Hepatocyte (in vitro differentiated cells): ENCODE data around the gene ADA. TPM values are rescaled to one million over a fixed set of nuclear protein-coding genes. Genes with fewer than 3 reads are reported as not detected.

Experiments used
- DNase-seq: peaks from one replicate; pipeline ENCODE4 v3.0.0-alpha.2; 2016; ENCODE audit warnings: low spot score
- H2AFZ ChIP-seq: fragments of 200-600 bp; sonication (generic); 2 replicates; pipeline ENCODE4 v1.6.0; 2016; ENCODE audit warnings: antibody characterized with exemption, mild to moderate bottlenecking
- H3K27ac ChIP-seq: fragments of 200-600 bp; sonication (generic); 2 replicates; pipeline ENCODE4 v1.5.1; 2016; ENCODE audit warnings: mild to moderate bottlenecking
- H3K27me3 ChIP-seq: fragments of 200-600 bp; sonication (generic); 2 replicates; pipeline ENCODE4 v1.6.1; 2016
- H3K36me3 ChIP-seq: fragments of 200-600 bp; sonication (generic); replicated peaks from 2 replicates; pipeline ENCODE4 v1.5.1; 2016; ENCODE audit warnings: low read depth; ENCODE audit not compliant: insufficient read depth
- H3K4me1 ChIP-seq: fragments of 200-600 bp; sonication (generic); 2 replicates; pipeline ENCODE4 v1.5.1; 2016; ENCODE audit warnings: mild to moderate bottlenecking, moderate library complexity; ENCODE audit not compliant: insufficient read depth
- H3K4me2 ChIP-seq: fragments of 200-600 bp; sonication (generic); 2 replicates; pipeline ENCODE4 v1.6.0; 2016
- H3K4me3 ChIP-seq: fragments of 200-600 bp; sonication (generic); 2 replicates; pipeline ENCODE4 v1.5.1; 2016; ENCODE audit warnings: mild to moderate bottlenecking
- H3K79me2 ChIP-seq: fragments of 200-600 bp; sonication (generic); 2 replicates; pipeline ENCODE4 v1.6.0; 2017; ENCODE audit warnings: mild to moderate bottlenecking
- H3K9me2 ChIP-seq: fragments of 200-600 bp; sonication (generic); replicated peaks from 2 replicates; pipeline ENCODE4 v1.6.0; 2017; ENCODE audit warnings: mild to moderate bottlenecking; ENCODE audit not compliant: insufficient read depth
- H3K9me3 ChIP-seq: fragments of 200-600 bp; sonication (generic); 2 replicates; pipeline ENCODE4 v1.5.1; 2016; ENCODE audit warnings: low read depth, mild to moderate bottlenecking
- H4K20me1 ChIP-seq: fragments of 200-600 bp; sonication (generic); 2 replicates; pipeline ENCODE4 v1.6.0; 2016; ENCODE audit warnings: mild to moderate bottlenecking; ENCODE audit not compliant: insufficient read depth, poor library complexity, severe bottlenecking
- EZH2 ChIP-seq: fragments of 200-600 bp; sonication (generic); IDR thresholded peaks from 2 replicates; pipeline ENCODE4 v1.6.1; 2016; ENCODE audit warnings: antibody characterized with exemption, mild to moderate bottlenecking, borderline replicate concordance
- EZH2phosphoT487 ChIP-seq: fragments of 200-600 bp; sonication (generic); IDR thresholded peaks from one replicate; pipeline ENCODE4 v1.6.1; 2018; ENCODE audit warnings: antibody characterized with exemption, mild to moderate bottlenecking, low read depth, moderate library complexity; ENCODE audit not compliant: unreplicated experiment, severe bottlenecking
- WGBS: methylation state at CpG from one replicate; pipeline ENCODE4 v1.1.6; 2016; ENCODE audit warnings: low lambda C conversion rate; ENCODE audit errors: missing lambda C conversion rate; 5-methylcytosine and 5-hydroxymethylcytosine counted together
- polyA plus RNA-seq: library from polyadenylated mRNA; unstranded; fragments of >200 nt; fragmentation: Nextera tagmentation; extraction: Ambion mirVana; gene quantifications from 2 replicates; pipeline ENCODE4 v1.2.1, GENCODE V29; 2016
- total RNA-seq: library from RNA; depleted of rRNA; stranded (reverse); fragments of >200 nt; gene quantifications from 2 replicates; pipeline ENCODE4 v1.2.3, GENCODE V29; 2014
- TF ChIP-seq, protein P1 (sequence below): fragments of 200-600 bp; sonication (generic); IDR thresholded peaks from 2 replicates; pipeline ENCODE4 v1.5.1; 2016; ENCODE audit warnings: antibody characterized with exemption, mild to moderate bottlenecking; ENCODE audit not compliant: poor library complexity

Gene ADA
- total and polyA plus RNA-seq, 2 experiments from 2014 or later: 10.4 to 13.5 TPM

DNA sequence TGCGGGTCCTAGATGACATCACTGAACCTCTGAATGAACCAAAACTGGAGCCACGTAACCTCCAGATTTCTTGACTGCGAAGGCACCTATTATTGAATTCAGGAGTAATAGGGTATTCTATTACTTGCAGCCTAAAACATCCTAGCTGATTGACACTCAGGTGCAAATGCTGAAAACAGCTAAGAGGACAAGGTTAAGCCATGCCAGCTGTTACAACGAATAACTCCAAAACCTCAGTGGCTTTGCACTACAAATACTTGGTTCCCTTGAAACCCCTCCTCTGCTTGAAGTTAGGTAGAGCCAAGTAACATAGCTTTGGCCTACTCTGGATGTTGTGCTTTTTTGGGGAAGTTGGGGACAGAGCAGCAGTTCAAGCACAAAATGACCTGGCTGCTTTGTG lies 42.7 kb upstream of the ADA start:
- Histone ChIP-seq H3K79me2 (no peaks in the 10 kb centered on the region), H3K36me3 (no peaks in the 10 kb centered on the region), H4K20me1 (no peaks in the 10 kb centered on the region), H3K27me3 (no peaks in the 10 kb centered on the region), H3K4me1 (peaks cover 16% of the 10 kb centered on the region), H3K9me3 (no peaks in the 10 kb centered on the region), H3K27ac (no peak overlapping the region), H2AFZ (no peak overlapping the region), H3K9me2 (no peaks in the 10 kb centered on the region), H3K4me2 (no peak overlapping the region), H3K4me3 (no peak overlapping the region)
- WGBS: 97% methylated on average over 4 of the region's 4 CpGs
- DNase-seq: no peak
- TF ChIP-seq EZH2 (no peak), EZH2phosphoT487 (no peak)
- TF ChIP-seq, protein P1, sequence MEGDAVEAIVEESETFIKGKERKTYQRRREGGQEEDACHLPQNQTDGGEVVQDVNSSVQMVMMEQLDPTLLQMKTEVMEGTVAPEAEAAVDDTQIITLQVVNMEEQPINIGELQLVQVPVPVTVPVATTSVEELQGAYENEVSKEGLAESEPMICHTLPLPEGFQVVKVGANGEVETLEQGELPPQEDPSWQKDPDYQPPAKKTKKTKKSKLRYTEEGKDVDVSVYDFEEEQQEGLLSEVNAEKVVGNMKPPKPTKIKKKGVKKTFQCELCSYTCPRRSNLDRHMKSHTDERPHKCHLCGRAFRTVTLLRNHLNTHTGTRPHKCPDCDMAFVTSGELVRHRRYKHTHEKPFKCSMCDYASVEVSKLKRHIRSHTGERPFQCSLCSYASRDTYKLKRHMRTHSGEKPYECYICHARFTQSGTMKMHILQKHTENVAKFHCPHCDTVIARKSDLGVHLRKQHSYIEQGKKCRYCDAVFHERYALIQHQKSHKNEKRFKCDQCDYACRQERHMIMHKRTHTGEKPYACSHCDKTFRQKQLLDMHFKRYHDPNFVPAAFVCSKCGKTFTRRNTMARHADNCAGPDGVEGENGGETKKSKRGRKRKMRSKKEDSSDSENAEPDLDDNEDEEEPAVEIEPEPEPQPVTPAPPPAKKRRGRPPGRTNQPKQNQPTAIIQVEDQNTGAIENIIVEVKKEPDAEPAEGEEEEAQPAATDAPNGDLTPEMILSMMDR: no peak

DNA sequence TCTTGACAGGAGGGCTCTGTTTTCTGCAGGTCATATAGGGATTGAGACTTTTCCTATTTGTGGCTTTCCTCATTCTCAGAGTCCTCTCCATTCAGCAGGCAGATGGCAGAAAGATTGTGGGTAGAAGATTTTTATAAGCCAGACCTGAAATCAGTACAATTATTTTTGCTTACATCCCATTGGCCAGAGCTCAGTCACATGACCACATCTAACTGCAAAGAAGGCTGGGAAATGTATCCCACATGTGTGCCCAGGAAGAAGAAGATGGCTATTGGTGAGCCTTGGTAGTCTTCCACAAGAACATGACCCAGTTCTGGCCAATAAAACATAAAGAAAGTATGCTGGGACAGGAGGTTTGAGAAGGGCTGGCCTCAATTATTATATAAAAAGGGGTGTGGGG lies 42.1 kb upstream of the ADA start:
- Histone ChIP-seq H3K4me2 (no peak overlapping the region), H3K27ac (peak overlapping the region; percentile 80), H3K4me1 (peaks cover 16% of the 10 kb centered on the region), H3K27me3 (no peaks in the 10 kb centered on the region), H3K9me3 (no peaks in the 10 kb centered on the region), H2AFZ (no peak overlapping the region), H3K36me3 (no peaks in the 10 kb centered on the region), H4K20me1 (no peaks in the 10 kb centered on the region), H3K9me2 (no peaks in the 10 kb centered on the region), H3K4me3 (no peak overlapping the region), H3K79me2 (no peaks in the 10 kb centered on the region)
- no peak for TF ChIP-seq EZH2
- TF ChIP-seq EZH2phosphoT487: no peak
- TF ChIP-seq, protein P1: no peak
- DNase-seq: no peak

DNA sequence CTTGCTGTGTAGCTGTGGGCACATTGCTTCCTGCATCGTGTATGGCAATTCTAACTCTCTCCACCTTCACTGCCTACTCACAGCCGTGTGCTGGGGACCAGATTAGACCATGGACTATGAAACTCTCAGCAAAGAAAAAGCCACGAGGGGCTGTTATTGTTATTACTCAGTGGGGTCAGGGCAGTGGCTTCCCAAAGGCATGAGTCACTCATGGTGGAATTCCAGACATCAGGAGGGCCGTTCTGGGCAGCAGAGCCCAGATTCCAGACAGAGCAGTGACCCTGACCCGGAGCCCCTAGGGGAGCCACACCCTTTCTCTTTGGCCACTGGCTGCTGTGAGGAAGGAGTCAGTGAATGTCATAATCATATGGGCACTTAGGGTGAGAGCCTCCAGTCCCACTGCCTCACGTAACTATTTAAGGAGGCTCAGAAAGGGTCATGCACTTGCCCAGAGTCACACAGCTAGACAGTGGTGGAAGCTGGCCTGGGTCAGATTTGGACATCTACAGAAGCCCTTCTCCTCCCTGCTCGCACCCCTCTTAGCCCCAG lies 41.5 kb upstream of the ADA start:
- Histone ChIP-seq H3K27ac (peak overlapping the region; percentile 80), H3K4me3 (no peak overlapping the region), H3K9me2 (no peaks in the 10 kb centered on the region), H3K4me2 (peak overlapping the region; percentile 31), H3K4me1 (peaks cover 16% of the 10 kb centered on the region), H2AFZ (no peak overlapping the region), H3K27me3 (no peaks in the 10 kb centered on the region), H4K20me1 (no peaks in the 10 kb centered on the region), H3K79me2 (no peaks in the 10 kb centered on the region), H3K9me3 (no peaks in the 10 kb centered on the region), H3K36me3 (no peaks in the 10 kb centered on the region)
- peak; percentile 86 for DNase-seq
- 31% methylated on average over 7 of the region's 7 CpGs for WGBS
- TF ChIP-seq, protein P1: no peak
- TF ChIP-seq EZH2 (no peak), EZH2phosphoT487 (no peak)
